Caco-2 (cell line): Measurements from ENCODE around the gene GRK3. TPM values are rescaled to one million over a fixed set of nuclear protein-coding genes. Genes with fewer than 3 reads are reported as not detected.

Experiments used
- BruUV-seq: library from RNA; stranded (reverse); fragments of 400-500 nt; replicated peaks from 2 replicates; lab custom pipeline; 2021; lab: Mats Ljungman, UMichigan
- CTCF ChIA-PET: fragments of 300-600 bp; sonication (Branson Sonifier 250); formaldehyde crosslinking; loops from one replicate; lab custom pipeline; 2022; ENCODE audit warnings: antibody characterized with exemption; lab: Charles Lee
- POLR2A ChIA-PET: fragments of 300-600 bp; sonication (Branson Sonifier 250); formaldehyde crosslinking; loops from one replicate; lab custom pipeline; 2022; ENCODE audit warnings: antibody characterized with exemption; lab: Charles Lee
- DNase-seq, 2 experiments: peaks; one replicate each; pipeline versions ENCODE4 v3.0.0 to v3.0.0-alpha.2; 2020 to 2022
- H3K27me3 ChIP-seq: replicated peaks from 2 replicates; pipeline ENCODE4 v1.6.0; 2011; ENCODE audit warnings: low read length; ENCODE audit not compliant: control insufficient read depth, insufficient read depth
- H3K36me3 ChIP-seq: 2 replicates; pipeline ENCODE4 v1.5.1; 2011; ENCODE audit warnings: low read length; ENCODE audit not compliant: control insufficient read depth, insufficient read depth
- H3K4me1 ChIP-seq: fragments of 250-450 bp; sonication (Bioruptor Pico); 2 replicates; pipeline ENCODE4 v1.5.1; 2020; ENCODE audit warnings: mild to moderate bottlenecking
- H3K4me3 ChIP-seq: 2 replicates; pipeline ENCODE4 v1.5.1; 2011; ENCODE audit warnings: low read depth, mild to moderate bottlenecking, control low read depth, low read length
- H3K9me3 ChIP-seq: fragments of 250-450 bp; sonication (Bioruptor Pico); 2 replicates; pipeline ENCODE4 v1.5.1; 2020; ENCODE audit warnings: mild to moderate bottlenecking, moderate library complexity
- H3K27ac Mint-ChIP-seq: one replicate; pipeline ENCODE4 v1.8.0; 2022; ENCODE audit warnings: mixed read lengths; ENCODE audit not compliant: unreplicated experiment
- H3K27me3 Mint-ChIP-seq: one replicate; pipeline ENCODE4 v1.8.0; 2022; ENCODE audit warnings: mixed read lengths; ENCODE audit not compliant: insufficient read depth, unreplicated experiment
- H3K36me3 Mint-ChIP-seq: one replicate; pipeline ENCODE4 v1.8.0; 2022; ENCODE audit warnings: mild to moderate bottlenecking, mixed read lengths; ENCODE audit not compliant: insufficient read depth, unreplicated experiment
- H3K4me1 Mint-ChIP-seq: one replicate; pipeline ENCODE4 v1.8.0; 2022; ENCODE audit warnings: low read depth, mixed read lengths; ENCODE audit not compliant: unreplicated experiment
- H3K4me3 Mint-ChIP-seq: one replicate; pipeline ENCODE4 v1.8.0; 2022; ENCODE audit warnings: mild to moderate bottlenecking, moderate library complexity, mixed read lengths; ENCODE audit not compliant: unreplicated experiment
- H3K9me3 Mint-ChIP-seq: one replicate; pipeline ENCODE4 v1.8.0; 2022; ENCODE audit warnings: mixed read lengths; ENCODE audit not compliant: unreplicated experiment
- intact Hi-C: fragments of 100-400 bp; cut with micrococcal nuclease; formaldehyde crosslinking; loops from one replicate; pipeline ENCODE4 v1.10.0; 2022; ENCODE audit not compliant: unreplicated experiment
- total RNA-seq: library from RNA; stranded (reverse); gene quantifications from 2 replicates; pipeline ENCODE4 v1.2.3, GENCODE V29; 2022
- TF ChIP-seq, protein P1 (sequence below), 2 experiments: fragments of 200-600 bp in 1 of 2; IDR thresholded peaks; 1 replicate in 1 of 2; 2 replicates in 1 of 2; pipeline versions ENCODE4 v1.5.1 to v1.8.0; 2011 to 2022; ENCODE audit warnings: antibody characterized with exemption in 1 of 2, control low read depth in 1 of 2, inconsistent platforms in 1 of 2, low read depth in 1 of 2, low read length in 1 of 2, mild to moderate bottlenecking in 1 of 2, moderate library complexity in 1 of 2; ENCODE audit not compliant: insufficient read depth in 1 of 2, severe bottlenecking in 1 of 2, unreplicated experiment in 1 of 2

Gene GRK3
- total RNA-seq, 1 experiment from 2014 or later = 9.7 TPM

DNA sequence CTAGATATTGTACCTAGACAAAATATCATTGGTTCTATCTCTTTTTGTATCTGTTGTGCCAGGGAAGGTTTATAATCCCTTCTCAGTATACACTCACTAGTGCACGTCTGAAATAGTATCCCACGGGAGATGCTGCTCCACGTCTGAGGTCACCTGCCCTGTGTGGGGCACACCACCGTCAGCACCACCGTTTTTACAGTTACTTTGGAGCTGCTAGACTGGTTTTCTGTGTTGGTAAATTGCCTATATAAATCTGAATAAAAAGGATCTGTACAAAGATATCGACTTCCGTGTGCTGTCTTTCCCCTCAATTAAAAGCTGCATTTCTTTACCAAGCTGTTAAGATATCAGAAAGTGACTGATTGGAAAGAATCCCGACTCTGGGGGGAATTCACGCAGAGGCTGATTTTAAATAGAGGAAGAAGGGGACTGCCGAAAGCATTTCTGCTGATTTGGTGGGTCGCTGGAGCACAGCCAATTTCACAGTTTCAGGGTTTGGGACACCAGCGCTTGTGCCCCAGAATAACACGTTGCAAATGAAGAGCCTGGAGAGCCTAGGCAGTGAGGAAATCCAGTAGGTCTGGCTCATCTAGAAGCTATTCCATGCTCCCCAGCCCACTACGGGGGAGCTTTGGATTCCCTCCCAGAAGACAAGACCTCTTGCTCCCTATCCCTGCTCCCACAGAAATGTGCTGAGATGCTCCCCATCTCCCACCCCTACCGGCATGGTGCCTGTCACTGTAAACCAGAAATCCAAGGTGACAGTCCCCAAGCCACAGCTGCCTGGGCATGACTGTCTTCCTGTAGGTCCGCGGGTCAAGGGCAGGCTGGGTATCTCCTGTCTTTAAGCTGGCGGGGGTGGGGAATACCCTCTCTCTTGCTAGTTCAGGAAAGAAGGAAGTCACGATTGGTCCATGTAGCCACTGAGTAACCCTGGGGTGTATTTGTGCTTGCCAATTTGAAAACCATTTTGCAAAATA is 164.8 kb downstream of the GRK3 start:
- TF ChIP-seq, protein P1, sequence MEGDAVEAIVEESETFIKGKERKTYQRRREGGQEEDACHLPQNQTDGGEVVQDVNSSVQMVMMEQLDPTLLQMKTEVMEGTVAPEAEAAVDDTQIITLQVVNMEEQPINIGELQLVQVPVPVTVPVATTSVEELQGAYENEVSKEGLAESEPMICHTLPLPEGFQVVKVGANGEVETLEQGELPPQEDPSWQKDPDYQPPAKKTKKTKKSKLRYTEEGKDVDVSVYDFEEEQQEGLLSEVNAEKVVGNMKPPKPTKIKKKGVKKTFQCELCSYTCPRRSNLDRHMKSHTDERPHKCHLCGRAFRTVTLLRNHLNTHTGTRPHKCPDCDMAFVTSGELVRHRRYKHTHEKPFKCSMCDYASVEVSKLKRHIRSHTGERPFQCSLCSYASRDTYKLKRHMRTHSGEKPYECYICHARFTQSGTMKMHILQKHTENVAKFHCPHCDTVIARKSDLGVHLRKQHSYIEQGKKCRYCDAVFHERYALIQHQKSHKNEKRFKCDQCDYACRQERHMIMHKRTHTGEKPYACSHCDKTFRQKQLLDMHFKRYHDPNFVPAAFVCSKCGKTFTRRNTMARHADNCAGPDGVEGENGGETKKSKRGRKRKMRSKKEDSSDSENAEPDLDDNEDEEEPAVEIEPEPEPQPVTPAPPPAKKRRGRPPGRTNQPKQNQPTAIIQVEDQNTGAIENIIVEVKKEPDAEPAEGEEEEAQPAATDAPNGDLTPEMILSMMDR (IDR thresholded peaks at IDR 0.05; ENCODE audit: insufficient read depth in 1 of 2, low read depth in 1 of 2, low read length in 1 of 2, severe bottlenecking in 1 of 2, unreplicated experiment in 1 of 2) = no peak
- Mint-ChIP-seq H3K4me1 (peaks cover 7% of the 10 kb centered on the region), H3K27ac (no peak overlapping the region), H3K36me3 (peaks cover 2% of the 10 kb centered on the region), H3K4me3 (no peak overlapping the region), H3K9me3 (no peaks in the 10 kb centered on the region), H3K27me3 (no peaks in the 10 kb centered on the region)
- no TSS peak for BruUV-seq
- peaks cover 17% of the 10 kb centered on the region for H3K4me1 ChIP-seq
- H3K9me3 ChIP-seq = no peaks in the 10 kb centered on the region
- H3K27me3 ChIP-seq = no peaks in the 10 kb centered on the region
- H3K36me3 ChIP-seq = no peaks in the 10 kb centered on the region
- ChIA-PET POLR2A (no interaction called here), CTCF (no interaction called here)
- intact Hi-C loops = no loop called here
- H3K4me3 ChIP-seq = no peak overlapping the region
- no peak for DNase-seq

DNA sequence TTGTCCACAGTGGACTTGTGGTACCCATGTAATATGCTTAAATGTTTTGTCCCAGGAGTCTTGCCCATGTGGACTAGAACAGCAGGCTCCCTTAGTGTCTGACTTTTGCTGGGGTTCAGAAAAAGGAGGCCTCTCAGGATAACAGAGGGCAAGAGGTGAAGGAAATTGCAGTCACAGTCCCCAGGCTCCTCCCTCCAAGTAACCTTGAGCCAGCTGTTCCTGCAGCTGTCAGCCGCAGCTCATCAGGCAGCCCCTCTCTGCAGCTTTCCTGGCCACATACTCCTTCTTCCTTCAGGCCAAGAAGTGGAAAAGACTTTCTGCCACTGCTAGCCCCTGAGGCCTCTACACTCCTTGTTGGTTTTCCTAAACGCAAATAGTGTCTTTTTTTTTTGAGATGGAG is 171.2 kb downstream of the GRK3 start:
- Histone ChIP-seq H3K27me3 (no peaks in the 10 kb centered on the region), H3K4me1 (no peaks in the 10 kb centered on the region), H3K36me3 (no peaks in the 10 kb centered on the region), H3K4me3 (no peak overlapping the region), H3K9me3 (no peaks in the 10 kb centered on the region)
- no peak for DNase-seq
- Mint-ChIP-seq H3K4me3 (no peak overlapping the region), H3K27me3 (no peaks in the 10 kb centered on the region), H3K4me1 (no peaks in the 10 kb centered on the region), H3K9me3 (no peaks in the 10 kb centered on the region), H3K36me3 (no peaks in the 10 kb centered on the region), H3K27ac (no peak overlapping the region)
- ChIA-PET POLR2A (no interaction called here), CTCF (no interaction called here)
- TF ChIP-seq, protein P1 (IDR thresholded peaks at IDR 0.05; ENCODE audit: insufficient read depth in 1 of 2, low read depth in 1 of 2, low read length in 1 of 2, severe bottlenecking in 1 of 2, unreplicated experiment in 1 of 2) = no peak
- intact Hi-C loops = no loop called here
- BruUV-seq = no TSS peak

DNA sequence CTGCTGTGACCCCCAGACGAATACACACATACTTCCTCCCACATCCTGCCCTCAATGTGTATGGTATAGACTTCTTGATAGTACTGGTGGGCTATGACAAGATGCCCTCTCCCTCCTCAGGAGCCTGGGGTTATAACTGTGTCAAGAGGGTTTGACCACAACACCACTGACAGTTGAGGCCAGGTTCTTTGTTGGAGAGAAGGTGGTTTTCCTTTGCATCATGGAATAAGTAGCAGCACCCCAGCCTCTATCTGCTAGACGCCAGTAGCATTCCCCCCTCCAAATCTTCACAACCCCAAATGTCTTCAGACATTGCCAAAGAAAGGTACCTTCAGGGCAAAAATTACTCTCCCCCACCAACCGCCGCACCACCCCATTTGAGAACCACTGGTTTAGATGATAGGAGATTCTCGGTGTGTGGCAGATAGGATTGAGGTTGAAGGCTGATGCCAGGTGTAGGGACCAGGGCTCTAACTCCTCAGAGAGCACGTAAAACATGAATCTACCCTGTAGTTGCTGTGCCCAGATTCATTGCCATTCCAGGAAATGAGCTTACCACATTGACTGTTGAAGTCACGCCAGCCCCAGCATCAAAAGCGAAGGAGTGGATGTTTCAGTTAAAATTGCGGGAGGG is 172.0 kb downstream of the GRK3 start:
- no peaks in the 10 kb centered on the region for H3K36me3 ChIP-seq
- Mint-ChIP-seq H3K4me3 (no peak overlapping the region), H3K4me1 (no peaks in the 10 kb centered on the region), H3K27ac (no peak overlapping the region), H3K9me3 (no peaks in the 10 kb centered on the region), H3K36me3 (no peaks in the 10 kb centered on the region), H3K27me3 (no peaks in the 10 kb centered on the region)
- ChIA-PET CTCF (no interaction called here), POLR2A (no interaction called here)
- H3K4me3 ChIP-seq = no peak overlapping the region
- H3K4me1 ChIP-seq = no peaks in the 10 kb centered on the region
- intact Hi-C loops = no loop called here
- no peak for DNase-seq
- no peaks in the 10 kb centered on the region for H3K27me3 ChIP-seq
- no TSS peak for BruUV-seq
- H3K9me3 ChIP-seq = no peaks in the 10 kb centered on the region
- TF ChIP-seq, protein P1 (IDR thresholded peaks at IDR 0.05; ENCODE audit: insufficient read depth in 1 of 2, low read depth in 1 of 2, low read length in 1 of 2, severe bottlenecking in 1 of 2, unreplicated experiment in 1 of 2) = no peak
